ENCODE measurements around the gene LHX4.

GRCh38 chr1:180195916-180196315 lies 34.1 kb upstream of the LHX4 start:
- no peak for TF ChIP-seq EZH2 (IDR thresholded peaks at IDR 0.05)
- TF ChIP-seq POLR2AphosphoS5 (IDR thresholded peaks at IDR 0.05; ENCODE audit: borderline replicate concordance, low read depth, low read length): no peak

Measured in SK-N-MC (cell line).